Fibroblast of villous mesenchyme (primary cell): ENCODE data around the gene CRHR2. TPM values are rescaled to one million over a fixed set of nuclear protein-coding genes. Genes with fewer than 3 reads are reported as not detected.

Experiments
- DNase-seq: peaks from one replicate; pipeline ENCODE4 v3.0.0-alpha.2; 2010; ENCODE audit warnings: low read depth
- H3K4me3 ChIP-seq: 2 replicates; pipeline ENCODE4 v1.5.1; 2011; ENCODE audit warnings: low read depth, mild to moderate bottlenecking, low read length
- CTCF ChIP-seq: IDR thresholded peaks from 2 replicates; pipeline ENCODE4 v1.5.1; 2012; ENCODE audit warnings: low read depth, mild to moderate bottlenecking, low read length; ENCODE audit not compliant: insufficient read depth
- total RNA-seq: library from RNA; depleted of rRNA; stranded (reverse); fragments of >200 nt; gene quantifications from 2 replicates; pipeline ENCODE4 v1.2.3, GENCODE V29; 2012

CRHR2 gene
- total RNA-seq, 1 donor = not detected

DNA sequence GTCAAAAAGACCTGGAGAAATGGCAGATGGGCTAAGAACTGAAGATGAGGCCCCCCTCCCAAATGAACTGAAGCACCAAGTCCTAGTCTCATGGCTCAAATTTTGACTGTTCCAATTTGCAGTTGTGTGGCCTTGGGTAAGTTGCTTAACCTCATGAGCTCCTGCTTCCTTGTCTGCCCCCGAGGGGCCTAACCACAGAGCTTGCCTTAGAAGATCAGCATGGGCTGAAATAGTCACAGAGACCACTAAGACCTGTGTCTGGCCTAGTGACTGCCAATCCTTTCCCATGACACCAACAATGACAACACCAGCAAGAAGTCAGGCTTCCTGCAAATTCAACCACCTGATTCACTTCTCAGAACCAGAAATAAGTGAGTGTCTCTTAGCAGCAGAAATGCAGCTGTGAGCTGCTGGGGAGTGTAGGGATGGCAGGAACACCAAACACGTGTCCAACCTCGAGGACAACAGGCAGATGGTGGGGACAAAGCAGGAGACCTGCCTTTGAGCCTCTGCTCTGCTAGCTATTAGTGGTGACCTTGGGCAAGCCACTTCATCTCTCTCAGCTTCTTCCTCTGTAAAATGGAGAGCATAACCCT, 23.7 kb downstream of the CRHR2 start:
- DNase-seq = no peak
- H3K4me3 ChIP-seq = no peak overlapping the region
- TF ChIP-seq CTCF = no peak

DNA sequence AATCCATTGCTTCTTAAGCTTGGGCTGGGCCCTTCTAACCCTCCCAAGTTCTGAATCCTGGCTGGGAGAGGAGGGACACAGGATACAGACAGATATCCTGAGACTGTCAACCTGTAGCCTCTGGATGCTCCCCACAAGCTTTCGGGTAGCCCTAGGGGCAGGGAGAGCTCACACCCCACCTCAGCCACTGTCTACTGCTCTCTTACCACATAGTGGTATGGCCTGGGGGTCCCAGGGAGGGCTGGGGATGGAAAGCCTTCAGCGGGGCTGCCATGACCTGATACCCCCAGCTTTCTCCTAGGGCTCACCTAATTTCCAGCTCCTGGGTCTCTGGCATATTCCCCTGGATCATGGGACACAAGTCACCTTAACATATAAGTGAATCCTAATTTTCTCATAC, 25.1 kb downstream of the CRHR2 start:
- H3K4me3 ChIP-seq = no peak overlapping the region
- no peak for TF ChIP-seq CTCF
- no peak for DNase-seq

- DNase-seq = no peak
- no peak for TF ChIP-seq CTCF
Measured at GRCh38 chr7:30656006-30656957, 26.0 kb downstream of the CRHR2 start.

DNA sequence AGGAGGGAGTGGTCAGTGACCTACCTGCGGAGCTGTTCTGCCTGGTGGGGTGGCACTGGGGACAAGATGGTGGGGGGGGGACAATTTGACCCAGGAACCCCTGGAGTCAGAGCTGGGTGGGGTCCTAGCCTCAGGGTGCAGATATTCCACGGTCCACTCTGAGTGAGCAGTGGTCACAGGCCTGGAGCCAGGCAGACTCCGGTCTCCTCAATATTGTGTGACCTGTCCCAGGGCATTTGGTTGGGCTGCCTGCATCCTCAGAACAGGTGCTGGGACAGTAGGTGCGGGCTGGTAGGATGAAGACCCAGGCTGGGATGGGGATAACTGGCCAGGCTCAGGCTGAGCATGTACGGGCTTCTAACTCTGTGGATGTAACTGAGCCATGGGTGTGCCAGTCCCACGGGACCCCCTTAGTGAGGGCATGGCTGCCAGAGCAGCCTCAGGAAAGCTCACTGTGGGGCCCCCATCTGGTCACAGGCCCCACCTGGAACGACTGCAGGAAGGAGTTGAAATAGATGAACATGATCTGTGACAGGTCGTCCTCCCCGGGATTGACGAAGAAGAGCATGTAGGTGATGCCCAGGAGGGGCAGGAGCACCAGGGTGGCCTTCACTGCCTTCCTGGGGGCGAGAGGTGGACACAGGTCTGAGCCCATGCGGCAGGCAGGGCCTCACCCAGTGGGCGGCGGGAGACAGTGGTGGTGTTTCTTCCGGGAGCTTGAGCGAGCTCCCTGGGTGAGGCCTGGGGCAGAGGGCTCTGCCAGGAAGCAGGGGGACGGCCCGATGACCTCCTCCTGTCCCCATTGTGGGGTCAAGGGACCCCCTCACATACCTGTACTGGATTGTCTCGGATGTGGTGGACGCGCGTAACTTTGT, 26.9 kb downstream of the CRHR2 start:
- no peak overlapping the region for H3K4me3 ChIP-seq
- no peak for TF ChIP-seq CTCF
- DNase-seq = no peak

More at GRCh38 chr7:30656006-30656957, 26.0 kb downstream of the CRHR2 start:
- H3K4me3 ChIP-seq = no peak overlapping the region

GRCh38 chr7:30654296-30655090, 27.8 kb downstream of the CRHR2 start:
- H3K4me3 ChIP-seq = no peak overlapping the region
- no peak for TF ChIP-seq CTCF
- no peak for DNase-seq
